ENCODE measurements around the gene ARHGDIG.

Gene ARHGDIG

GRCh38 chr16:281660-282255 is 1.4 kb downstream of the ARHGDIG start:
- no peak for FAIRE-seq

GRCh38 chr16:282491-282890 is 2.1 kb downstream of the ARHGDIG start:
- FAIRE-seq = no peak

DNA sequence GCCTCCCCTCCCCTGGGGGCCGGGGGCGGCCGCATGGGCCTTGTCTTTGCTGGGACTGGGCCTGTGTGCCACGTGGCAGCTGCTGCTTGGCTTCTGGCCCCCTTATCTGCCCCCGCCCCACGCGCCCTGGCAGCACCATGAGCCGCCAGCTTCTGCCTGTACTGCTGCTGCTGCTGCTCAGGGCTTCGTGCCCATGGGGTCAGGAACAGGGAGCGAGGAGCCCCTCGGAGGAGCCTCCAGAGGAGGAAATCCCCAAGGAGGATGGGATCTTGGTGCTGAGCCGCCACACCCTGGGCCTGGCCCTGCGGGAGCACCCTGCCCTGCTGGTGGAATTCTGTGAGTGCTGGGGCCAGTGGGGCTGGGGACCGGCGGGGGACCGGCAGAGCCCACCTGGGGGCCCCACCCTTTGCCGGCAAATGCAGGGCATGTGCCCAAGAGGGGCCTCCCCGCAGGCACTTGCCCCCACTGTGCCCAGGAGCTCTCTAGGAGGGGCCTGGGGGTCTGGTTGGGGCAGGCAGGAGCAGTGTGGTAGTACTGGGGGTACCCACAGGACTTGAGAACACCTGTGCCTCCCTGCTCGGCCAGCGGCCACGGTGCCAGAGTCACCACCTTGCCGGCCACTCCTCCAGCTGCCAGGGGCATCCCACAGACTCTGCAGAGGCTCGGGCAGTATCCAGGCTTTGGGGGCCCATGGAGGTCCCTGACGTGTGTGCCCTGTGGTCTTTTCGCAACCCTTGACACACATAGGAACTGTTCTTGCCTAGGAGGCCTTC is 2.8 kb downstream of the ARHGDIG start, which contains the start of gene PDIA2:
Gene PDIA2 (plus strand): TSS at position 132 of the 773 bp plus-strand sequence. CDS start 6 bp downstream, at position 138.
- FAIRE-seq = no peak

DNA sequence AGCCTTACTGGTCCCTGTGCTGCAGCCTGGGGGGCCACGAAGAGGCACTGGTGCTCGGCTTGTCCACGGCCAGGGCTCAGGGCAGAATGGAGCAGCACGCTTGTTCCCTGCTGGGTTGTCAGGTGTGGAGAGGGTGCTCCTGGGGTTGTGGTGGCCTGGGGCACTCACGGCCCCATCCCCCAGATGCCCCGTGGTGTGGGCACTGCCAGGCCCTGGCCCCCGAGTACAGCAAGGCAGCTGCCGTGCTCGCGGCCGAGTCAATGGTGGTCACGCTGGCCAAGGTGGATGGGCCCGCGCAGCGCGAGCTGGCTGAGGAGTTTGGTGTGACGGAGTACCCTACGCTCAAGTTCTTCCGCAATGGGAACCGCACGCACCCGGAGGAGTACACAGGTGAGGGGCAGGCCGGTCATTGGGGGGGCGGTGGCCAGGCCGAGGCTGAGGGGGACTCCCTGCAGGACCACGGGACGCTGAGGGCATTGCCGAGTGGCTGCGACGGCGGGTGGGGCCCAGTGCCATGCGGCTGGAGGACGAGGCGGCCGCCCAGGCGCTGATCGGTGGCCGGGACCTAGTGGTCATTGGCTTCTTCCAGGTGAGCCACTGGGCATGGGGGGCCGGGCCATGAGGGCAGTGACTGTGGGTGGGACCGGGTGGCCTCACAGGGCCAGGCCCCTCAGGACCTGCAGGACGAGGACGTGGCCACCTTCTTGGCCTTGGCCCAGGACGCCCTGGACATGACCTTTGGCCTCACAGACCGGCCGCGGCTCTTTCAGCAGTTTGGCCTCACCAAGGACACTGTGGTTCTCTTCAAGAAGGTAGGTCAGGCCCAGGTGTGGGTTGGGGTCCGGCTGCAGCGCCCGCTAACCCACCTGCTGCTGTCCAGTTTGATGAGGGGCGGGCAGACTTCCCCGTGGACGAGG is 4.1 kb downstream of the ARHGDIG start:
- no peak for FAIRE-seq

DNA sequence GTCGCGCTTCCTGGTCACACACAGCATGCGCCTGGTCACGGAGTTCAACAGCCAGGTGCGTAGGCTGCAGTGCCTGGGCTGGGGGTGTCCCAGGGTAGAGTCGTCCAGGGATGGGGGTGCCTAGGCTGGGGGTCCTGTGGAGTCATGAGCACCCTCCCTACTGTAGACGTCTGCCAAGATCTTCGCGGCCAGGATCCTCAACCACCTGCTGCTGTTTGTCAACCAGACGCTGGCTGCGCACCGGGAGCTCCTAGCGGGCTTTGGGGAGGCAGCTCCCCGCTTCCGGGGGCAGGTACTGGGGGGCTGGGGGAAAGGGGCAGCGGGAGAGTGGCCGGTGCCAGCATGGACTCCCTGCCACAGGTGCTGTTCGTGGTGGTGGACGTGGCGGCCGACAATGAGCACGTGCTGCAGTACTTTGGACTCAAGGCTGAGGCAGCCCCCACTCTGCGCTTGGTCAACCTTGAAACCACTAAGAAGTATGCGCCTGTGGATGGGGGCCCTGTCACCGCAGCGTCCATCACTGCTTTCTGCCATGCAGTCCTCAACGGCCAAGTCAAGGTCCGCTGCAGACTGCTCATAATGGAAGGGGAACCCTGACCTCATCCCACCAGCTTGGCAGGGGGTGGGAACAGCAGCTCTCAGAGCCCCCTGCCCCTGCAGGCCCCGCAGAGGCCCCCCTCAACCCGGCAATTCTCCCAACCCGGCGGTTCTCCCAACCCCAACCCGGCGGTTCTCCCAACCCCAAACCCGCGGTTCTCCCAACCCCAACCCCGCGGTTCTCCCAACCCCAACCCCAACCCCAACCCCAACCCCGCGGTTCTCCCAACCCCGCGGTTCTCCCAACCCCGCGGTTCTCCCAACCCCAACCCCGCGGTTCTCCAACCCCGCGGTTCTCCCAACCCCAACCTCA is 5.0 kb downstream of the ARHGDIG start:
- FAIRE-seq = no peak

- FAIRE-seq = no peak
Measured at GRCh38 chr16:286491-287297, 6.3 kb downstream of the ARHGDIG start.

DNA sequence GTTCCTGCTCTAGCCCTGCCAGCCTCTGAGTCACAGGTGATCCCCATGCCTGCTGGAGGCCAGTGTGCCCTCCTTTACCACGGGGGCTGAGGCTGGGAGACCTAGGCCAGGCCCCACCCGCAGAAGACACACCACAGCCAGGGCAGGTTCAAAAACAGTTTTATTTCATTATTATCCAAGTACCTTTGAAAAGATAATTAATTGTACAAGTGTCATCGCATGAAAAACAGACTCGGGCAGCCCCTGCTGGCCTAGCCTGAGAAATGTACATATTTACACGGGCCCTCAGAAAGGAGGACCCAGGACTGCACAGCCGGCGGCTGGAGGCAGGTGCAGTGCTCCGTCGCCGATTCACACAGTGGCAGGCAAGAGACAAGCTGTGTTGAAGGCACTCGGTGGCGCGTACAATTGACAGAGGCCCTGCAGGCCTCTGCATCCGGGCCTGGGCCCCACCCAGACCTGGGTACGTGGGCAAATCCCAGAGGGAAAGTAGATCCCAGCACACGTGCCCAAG is 7.0 kb downstream of the ARHGDIG start:
- no peak for FAIRE-seq

- no peak for FAIRE-seq
Measured at GRCh38 chr16:287981-288920, 7.9 kb downstream of the ARHGDIG start.

GRCh38 chr16:289395-289997 is 9.1 kb downstream of the ARHGDIG start:
- no peak for FAIRE-seq

GRCh38 chr16:290015-290680 is 9.8 kb downstream of the ARHGDIG start:
- FAIRE-seq = no peak

- no peak for FAIRE-seq
Measured at GRCh38 chr16:290681-291405, 10.5 kb downstream of the ARHGDIG start.

- no peak for FAIRE-seq
Measured at GRCh38 chr16:291539-291938, 11.1 kb downstream of the ARHGDIG start.

GRCh38 chr16:293043-293775 is 12.8 kb downstream of the ARHGDIG start:
- no peak for FAIRE-seq

- no peak for FAIRE-seq
Measured at GRCh38 chr16:296276-296675, 15.9 kb downstream of the ARHGDIG start.

GRCh38 chr16:296806-297510 is 16.6 kb downstream of the ARHGDIG start:
- no peak for FAIRE-seq

DNA sequence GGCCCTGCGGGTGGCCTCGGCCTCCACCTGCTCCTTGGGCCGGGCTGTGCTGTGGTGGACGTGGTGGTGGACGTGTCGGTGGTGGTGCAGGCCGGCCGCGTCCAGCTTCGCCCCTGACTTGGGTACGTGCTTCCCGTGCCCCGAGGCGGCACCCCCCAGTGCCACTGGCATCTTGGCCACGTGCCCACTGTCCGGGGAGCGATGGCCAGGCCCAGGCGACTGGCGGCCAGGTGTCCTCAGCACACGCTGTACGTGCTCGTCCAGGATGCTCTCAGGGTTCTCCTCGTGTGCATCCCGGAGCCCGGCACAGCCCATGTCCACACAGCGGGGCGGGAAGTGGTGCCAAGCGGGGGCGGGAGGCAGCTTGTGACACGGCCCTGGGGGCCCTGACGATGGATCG is 17.4 kb downstream of the ARHGDIG start:
- no peak for FAIRE-seq

- FAIRE-seq = no peak
Measured at GRCh38 chr16:301235-301634, 20.8 kb downstream of the ARHGDIG start.

All from G401.6 (cell line).